WTC11 (cell line): ENCODE measurements around the gene CABLES1. TPM values are rescaled to one million over a fixed set of nuclear protein-coding genes. Genes with fewer than 3 reads are reported as not detected.

Source experiments
- ATAC-seq: fragments of 200-7000 bp; cut with Tn5 transposase; 2 replicates; pipeline ENCODE4 v1.10.0; 2021; ENCODE audit warnings: mild to moderate bottlenecking, moderate library complexity
- CTCF ChIA-PET: fragments of 300-600 bp; sonication (Branson Sonifier 250); formaldehyde crosslinking; loops from one replicate; lab custom pipeline; 2021; ENCODE audit warnings: antibody characterized with exemption; lab: Charles Lee
- POLR2A ChIA-PET: fragments of 350-600 bp; sonication (Branson Sonifier 250); formaldehyde crosslinking; loops from one replicate; lab custom pipeline; 2021; ENCODE audit warnings: antibody characterized with exemption; lab: Charles Lee
- DNase-seq: peaks from one replicate; pipeline ENCODE4 v3.0.0; 2021; ENCODE audit warnings: low spot score
- H3K27ac Mint-ChIP-seq: 2 replicates; pipeline ENCODE4 v1.8.0; 2021; ENCODE audit warnings: mixed read lengths
- H3K27me3 Mint-ChIP-seq: 2 replicates; pipeline ENCODE4 v1.8.0; 2021; ENCODE audit warnings: low read depth, mild to moderate bottlenecking, moderate library complexity, mixed read lengths
- H3K36me3 Mint-ChIP-seq: 2 replicates; pipeline ENCODE4 v1.8.0; 2021; ENCODE audit warnings: mixed read lengths
- H3K4me1 Mint-ChIP-seq: 2 replicates; pipeline ENCODE4 v1.8.0; 2022; ENCODE audit warnings: mixed read lengths
- H3K4me3 Mint-ChIP-seq: 2 replicates; pipeline ENCODE4 v1.8.0; 2021; ENCODE audit warnings: mild to moderate bottlenecking, moderate library complexity, mixed read lengths
- H3K9me3 Mint-ChIP-seq: 2 replicates; pipeline ENCODE4 v1.8.0; 2021; ENCODE audit warnings: mixed read lengths
- ATF1 ChIP-seq: sonication (generic); formaldehyde crosslinking; IDR thresholded peaks from 2 replicates; pipeline ENCODE4 v1.8.1; 2023; ENCODE audit warnings: mild to moderate bottlenecking, moderate library complexity, missing genetic modification reagents
- ATF6 ChIP-seq: sonication (generic); formaldehyde crosslinking; IDR thresholded peaks from 2 replicates; pipeline ENCODE4 v1.8.1; 2023; ENCODE audit warnings: mild to moderate bottlenecking, missing genetic modification reagents
- CREM ChIP-seq: sonication (generic); formaldehyde crosslinking; IDR thresholded peaks from 2 replicates; pipeline ENCODE4 v1.8.1; 2022; ENCODE audit warnings: mild to moderate bottlenecking, missing genetic modification reagents, moderate library complexity
- E2F5 ChIP-seq: sonication (generic); formaldehyde crosslinking; IDR thresholded peaks from 2 replicates; pipeline ENCODE4 v1.8.1; 2022; ENCODE audit warnings: mild to moderate bottlenecking, moderate library complexity, missing genetic modification reagents
- EMX1 ChIP-seq: fragments of 250-450 bp; sonication (Bioruptor Pico); IDR thresholded peaks from 2 replicates; pipeline ENCODE4 v1.8.0; 2021; ENCODE audit warnings: mild to moderate bottlenecking
- ESRRA ChIP-seq: sonication (generic); formaldehyde crosslinking; IDR thresholded peaks from 2 replicates; pipeline ENCODE4 v1.8.1; 2022; ENCODE audit warnings: mild to moderate bottlenecking, missing genetic modification reagents, borderline replicate concordance
- FOXJ3 ChIP-seq: sonication (generic); formaldehyde crosslinking; IDR thresholded peaks from 2 replicates; pipeline ENCODE4 v1.9.0; 2021; ENCODE audit warnings: missing genetic modification reagents, mild to moderate bottlenecking, borderline replicate concordance
- HMGA2 ChIP-seq: fragments of 250-450 bp; sonication (Bioruptor Pico); IDR thresholded peaks from 2 replicates; pipeline ENCODE4 v1.4.0; 2021; ENCODE audit warnings: mild to moderate bottlenecking, moderate library complexity
- JAZF1 ChIP-seq: fragments of 250-450 bp; sonication (Bioruptor Pico); IDR thresholded peaks from 2 replicates; pipeline ENCODE4 v1.9.0; 2021; ENCODE audit warnings: moderate library complexity, mild to moderate bottlenecking, inconsistent platforms
- JUN ChIP-seq: sonication (generic); formaldehyde crosslinking; IDR thresholded peaks from 2 replicates; pipeline ENCODE4 v1.8.0; 2023; ENCODE audit warnings: mild to moderate bottlenecking, missing genetic modification reagents
- NFYB ChIP-seq: sonication (generic); formaldehyde crosslinking; conservative IDR thresholded peaks from 2 replicates; pipeline ENCODE4 v1.8.0; 2022; ENCODE audit warnings: low read depth, missing genetic modification reagents
- OVOL2 ChIP-seq: fragments of 250-450 bp; sonication (Bioruptor Pico); IDR thresholded peaks from 2 replicates; pipeline ENCODE4 v1.9.0; 2021; ENCODE audit warnings: mild to moderate bottlenecking, borderline replicate concordance
- SOX15 ChIP-seq: fragments of 250-450 bp; sonication (Bioruptor Pico); IDR thresholded peaks from 2 replicates; pipeline ENCODE4 v1.9.0; 2021; ENCODE audit warnings: mild to moderate bottlenecking
- SP1 ChIP-seq: sonication (generic); formaldehyde crosslinking; conservative IDR thresholded peaks from 2 replicates; pipeline ENCODE4 v1.8.1; 2022; ENCODE audit warnings: missing genetic modification reagents
- TEAD1 ChIP-seq: sonication (generic); formaldehyde crosslinking; IDR thresholded peaks from 2 replicates; pipeline ENCODE4 v1.8.0; 2022; ENCODE audit warnings: mild to moderate bottlenecking, missing genetic modification reagents
- USF1 ChIP-seq: sonication (generic); formaldehyde crosslinking; IDR thresholded peaks from 2 replicates; pipeline ENCODE4 v1.8.0; 2022; ENCODE audit warnings: mild to moderate bottlenecking, missing genetic modification reagents
- ZNF232 ChIP-seq: sonication (generic); formaldehyde crosslinking; IDR thresholded peaks from 2 replicates; pipeline ENCODE4 v1.8.0; 2022; ENCODE audit warnings: mild to moderate bottlenecking, missing genetic modification reagents
- ZNF532 ChIP-seq: fragments of 250-450 bp; sonication (Bioruptor Pico); IDR thresholded peaks from 2 replicates; pipeline ENCODE4 v1.9.0; 2021; ENCODE audit warnings: mild to moderate bottlenecking, borderline replicate concordance
- ZNF671 ChIP-seq: fragments of 250-450 bp; sonication (Bioruptor Pico); IDR thresholded peaks from 2 replicates; pipeline ENCODE4 v1.8.0; 2021; ENCODE audit warnings: mild to moderate bottlenecking
- total RNA-seq: library from RNA; stranded (reverse); gene quantifications from 3 replicates; pipeline ENCODE4 v1.2.3, GENCODE V29; 2021
- TF ChIP-seq, protein P1 (sequence below): sonication (generic); formaldehyde crosslinking; IDR thresholded peaks from 2 replicates; pipeline ENCODE4 v1.8.0; 2022; ENCODE audit warnings: mild to moderate bottlenecking, missing genetic modification reagents
- TF ChIP-seq, protein P2 (sequence below): sonication (generic); formaldehyde crosslinking; IDR thresholded peaks from 2 replicates; pipeline ENCODE4 v1.8.1; 2022; ENCODE audit warnings: mild to moderate bottlenecking, missing genetic modification reagents, moderate library complexity, borderline replicate concordance
- TF ChIP-seq, protein P3 (sequence below): sonication (generic); formaldehyde crosslinking; IDR thresholded peaks from 2 replicates; pipeline ENCODE4 v1.8.1; 2023; ENCODE audit warnings: mild to moderate bottlenecking, missing genetic modification reagents, moderate library complexity
- TF ChIP-seq, protein P4 (sequence below): sonication (generic); formaldehyde crosslinking; IDR thresholded peaks from 2 replicates; pipeline ENCODE4 v1.8.0; 2023; ENCODE audit warnings: missing genetic modification reagents, mild to moderate bottlenecking, borderline replicate concordance

CABLES1 gene
- total RNA-seq, 1 experiment from 2014 or later: 17.0 TPM

DNA sequence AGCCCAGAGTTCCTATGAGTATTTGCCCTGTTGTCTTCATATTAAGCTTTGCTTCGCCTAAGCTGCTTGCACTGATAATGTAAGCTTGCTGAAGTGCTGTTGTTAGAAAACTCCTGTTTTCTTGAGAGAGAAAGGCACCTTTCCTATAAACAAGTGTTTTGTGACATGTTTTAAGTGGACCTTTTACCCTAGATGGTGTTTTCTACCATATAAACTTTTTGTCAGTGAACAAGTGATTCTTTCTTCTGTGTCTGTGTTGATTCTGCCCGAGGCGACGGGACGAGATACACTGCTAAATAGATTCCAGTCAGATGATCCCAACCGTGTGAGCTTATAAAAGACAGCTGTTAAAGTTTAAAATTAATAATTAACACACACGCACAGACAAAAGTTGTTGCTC, 24.1 kb downstream of the CABLES1 start:
- DNase-seq: no peak
- H3K9me3 Mint-ChIP-seq: no peaks in the 10 kb centered on the region
- H3K4me1 Mint-ChIP-seq: peaks cover 49% of the 10 kb centered on the region
- TF ChIP-seq ATF6 (CRISPR knock-in tag) (no peak), HMGA2 (no peak), JUN (CRISPR knock-in tag) (no peak), CREM (CRISPR knock-in tag) (no peak), ZNF671 (no peak), SOX15 (CRISPR knock-in tag) (no peak), USF1 (CRISPR knock-in tag) (no peak), TEAD1 (CRISPR knock-in tag) (no peak), JAZF1 (CRISPR knock-in tag) (no peak), SP1 (CRISPR knock-in tag) (no peak), ESRRA (CRISPR knock-in tag) (no peak), ZNF532 (CRISPR knock-in tag) (no peak), FOXJ3 (no peak), NFYB (CRISPR knock-in tag) (no peak), E2F5 (CRISPR knock-in tag) (no peak), ZNF232 (CRISPR knock-in tag) (no peak)
- TF ChIP-seq, protein P1, sequence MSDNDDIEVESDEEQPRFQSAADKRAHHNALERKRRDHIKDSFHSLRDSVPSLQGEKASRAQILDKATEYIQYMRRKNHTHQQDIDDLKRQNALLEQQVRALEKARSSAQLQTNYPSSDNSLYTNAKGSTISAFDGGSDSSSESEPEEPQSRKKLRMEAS (CRISPR knock-in tag): no peak
- TF ChIP-seq, protein P2, sequence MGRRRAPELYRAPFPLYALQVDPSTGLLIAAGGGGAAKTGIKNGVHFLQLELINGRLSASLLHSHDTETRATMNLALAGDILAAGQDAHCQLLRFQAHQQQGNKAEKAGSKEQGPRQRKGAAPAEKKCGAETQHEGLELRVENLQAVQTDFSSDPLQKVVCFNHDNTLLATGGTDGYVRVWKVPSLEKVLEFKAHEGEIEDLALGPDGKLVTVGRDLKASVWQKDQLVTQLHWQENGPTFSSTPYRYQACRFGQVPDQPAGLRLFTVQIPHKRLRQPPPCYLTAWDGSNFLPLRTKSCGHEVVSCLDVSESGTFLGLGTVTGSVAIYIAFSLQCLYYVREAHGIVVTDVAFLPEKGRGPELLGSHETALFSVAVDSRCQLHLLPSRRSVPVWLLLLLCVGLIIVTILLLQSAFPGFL: no peak
- no peak overlapping the region for H3K4me3 Mint-ChIP-seq
- H3K27ac Mint-ChIP-seq: no peak overlapping the region
- ATAC-seq: no peak
- ChIA-PET CTCF (interaction anchor here (0.6 kb wide), 1 partner anchor 48 kb away, joined by 3 read pairs; no protein-coding TSS in a partner anchor), POLR2A (no interaction called here)
- no peaks in the 10 kb centered on the region for H3K27me3 Mint-ChIP-seq
- peaks cover 8% of the 10 kb centered on the region; the same call in 1 of the 2 replicates for H3K36me3 Mint-ChIP-seq

DNA sequence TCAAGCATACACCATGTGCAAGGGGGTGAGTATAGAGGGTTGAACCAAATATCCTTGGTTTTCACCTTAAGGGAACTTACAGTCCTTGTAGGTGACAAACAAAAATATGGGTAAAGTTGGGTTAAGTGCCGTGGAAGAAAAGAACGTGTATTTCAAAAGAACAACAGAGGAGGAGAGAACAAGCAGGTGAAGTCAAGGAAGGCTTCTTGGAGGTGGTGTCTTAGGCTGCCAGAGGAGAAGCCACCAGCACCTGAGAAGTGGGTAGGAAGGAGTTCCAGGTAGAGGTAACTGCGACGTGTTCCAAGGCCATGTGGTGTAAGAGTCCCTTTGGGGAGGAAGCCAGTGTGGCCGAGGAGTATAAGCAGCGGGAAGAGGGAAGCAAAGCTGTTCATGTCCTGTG, 27.2 kb downstream of the CABLES1 start:
- Mint-ChIP-seq H3K4me3 (no peak overlapping the region), H3K27me3 (no peaks in the 10 kb centered on the region), H3K36me3 (peaks cover 8% of the 10 kb centered on the region; the same call in 1 of the 2 replicates), H3K4me1 (peaks cover 50% of the 10 kb centered on the region), H3K9me3 (no peaks in the 10 kb centered on the region), H3K27ac (peak overlapping the region; percentile 52)
- CTCF ChIA-PET: no interaction called here
- DNase-seq: no peak
- POLR2A ChIA-PET: no interaction called here
- ATAC-seq: no peak
- TF ChIP-seq OVOL2 (CRISPR knock-in tag): no peak
- TF ChIP-seq, protein P3, sequence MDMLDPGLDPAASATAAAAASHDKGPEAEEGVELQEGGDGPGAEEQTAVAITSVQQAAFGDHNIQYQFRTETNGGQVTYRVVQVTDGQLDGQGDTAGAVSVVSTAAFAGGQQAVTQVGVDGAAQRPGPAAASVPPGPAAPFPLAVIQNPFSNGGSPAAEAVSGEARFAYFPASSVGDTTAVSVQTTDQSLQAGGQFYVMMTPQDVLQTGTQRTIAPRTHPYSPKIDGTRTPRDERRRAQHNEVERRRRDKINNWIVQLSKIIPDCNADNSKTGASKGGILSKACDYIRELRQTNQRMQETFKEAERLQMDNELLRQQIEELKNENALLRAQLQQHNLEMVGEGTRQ: no peak
- TF ChIP-seq ATF1: no peak
- TF ChIP-seq, protein P4, sequence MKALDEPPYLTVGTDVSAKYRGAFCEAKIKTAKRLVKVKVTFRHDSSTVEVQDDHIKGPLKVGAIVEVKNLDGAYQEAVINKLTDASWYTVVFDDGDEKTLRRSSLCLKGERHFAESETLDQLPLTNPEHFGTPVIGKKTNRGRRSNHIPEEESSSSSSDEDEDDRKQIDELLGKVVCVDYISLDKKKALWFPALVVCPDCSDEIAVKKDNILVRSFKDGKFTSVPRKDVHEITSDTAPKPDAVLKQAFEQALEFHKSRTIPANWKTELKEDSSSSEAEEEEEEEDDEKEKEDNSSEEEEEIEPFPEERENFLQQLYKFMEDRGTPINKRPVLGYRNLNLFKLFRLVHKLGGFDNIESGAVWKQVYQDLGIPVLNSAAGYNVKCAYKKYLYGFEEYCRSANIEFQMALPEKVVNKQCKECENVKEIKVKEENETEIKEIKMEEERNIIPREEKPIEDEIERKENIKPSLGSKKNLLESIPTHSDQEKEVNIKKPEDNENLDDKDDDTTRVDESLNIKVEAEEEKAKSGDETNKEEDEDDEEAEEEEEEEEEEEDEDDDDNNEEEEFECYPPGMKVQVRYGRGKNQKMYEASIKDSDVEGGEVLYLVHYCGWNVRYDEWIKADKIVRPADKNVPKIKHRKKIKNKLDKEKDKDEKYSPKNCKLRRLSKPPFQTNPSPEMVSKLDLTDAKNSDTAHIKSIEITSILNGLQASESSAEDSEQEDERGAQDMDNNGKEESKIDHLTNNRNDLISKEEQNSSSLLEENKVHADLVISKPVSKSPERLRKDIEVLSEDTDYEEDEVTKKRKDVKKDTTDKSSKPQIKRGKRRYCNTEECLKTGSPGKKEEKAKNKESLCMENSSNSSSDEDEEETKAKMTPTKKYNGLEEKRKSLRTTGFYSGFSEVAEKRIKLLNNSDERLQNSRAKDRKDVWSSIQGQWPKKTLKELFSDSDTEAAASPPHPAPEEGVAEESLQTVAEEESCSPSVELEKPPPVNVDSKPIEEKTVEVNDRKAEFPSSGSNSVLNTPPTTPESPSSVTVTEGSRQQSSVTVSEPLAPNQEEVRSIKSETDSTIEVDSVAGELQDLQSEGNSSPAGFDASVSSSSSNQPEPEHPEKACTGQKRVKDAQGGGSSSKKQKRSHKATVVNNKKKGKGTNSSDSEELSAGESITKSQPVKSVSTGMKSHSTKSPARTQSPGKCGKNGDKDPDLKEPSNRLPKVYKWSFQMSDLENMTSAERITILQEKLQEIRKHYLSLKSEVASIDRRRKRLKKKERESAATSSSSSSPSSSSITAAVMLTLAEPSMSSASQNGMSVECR (CRISPR knock-in tag): no peak
- no peak for TF ChIP-seq EMX1 (CRISPR knock-in tag)
